ENCODE measurements around the gene HOXB4.

GRCh38 chr17:48612456-48612853 lies 34.3 kb upstream of the HOXB4 start:
- no peak for TF ChIP-seq MEF2A (IDR thresholded peaks at IDR 0.05; ENCODE audit: borderline replicate concordance, low read depth)
- TF ChIP-seq EZH2phosphoT487 (IDR thresholded peaks at IDR 0.05; ENCODE audit: borderline replicate concordance, low read depth): peak; percentile 88
- no peak for TF ChIP-seq POLR2AphosphoS5 (IDR thresholded peaks at IDR 0.05; ENCODE audit: low read depth, low read length)
- no peak for TF ChIP-seq PBX3 (IDR thresholded peaks at IDR 0.05)
- TF ChIP-seq CTCF (IDR thresholded peaks at IDR 0.05): no peak
- TF ChIP-seq MAX (IDR thresholded peaks at IDR 0.05; ENCODE audit: low read depth): no peak
- TF ChIP-seq YY1 (IDR thresholded peaks at IDR 0.05; ENCODE audit: low read depth): no peak

Measured in SK-N-SH (cell line).